Measurements from ENCODE around the gene IFFO2.

IFFO2 gene

GRCh38 chr1:18962121-18962721, 5.7 kb upstream of the IFFO2 start:
- TF ChIP-seq REST (IDR thresholded peaks at IDR 0.05; ENCODE audit: insufficient read depth in 1 of 2, low read depth in 2 of 2, low read length in 2 of 2) (no peak), FOXP2 (optimal IDR thresholded peaks at IDR 0.05; ENCODE audit: borderline replicate concordance, extremely low read depth, extremely low read length, insufficient read depth) (no peak), POLR2AphosphoS5 (IDR thresholded peaks at IDR 0.05; ENCODE audit: low read depth, low read length) (no peak), SIN3A (IDR thresholded peaks at IDR 0.05; ENCODE audit: borderline replicate concordance, insufficient read depth, low read length) (no peak), TAF1 (IDR thresholded peaks at IDR 0.05; ENCODE audit: borderline replicate concordance, insufficient read depth, low read length) (no peak)

- TF ChIP-seq POLR2AphosphoS5 (IDR thresholded peaks at IDR 0.05; ENCODE audit: low read depth, low read length) (no peak), SIN3A (IDR thresholded peaks at IDR 0.05; ENCODE audit: borderline replicate concordance, insufficient read depth, low read length) (no peak), REST (IDR thresholded peaks at IDR 0.05; ENCODE audit: insufficient read depth in 1 of 2, low read depth in 2 of 2, low read length in 2 of 2) (no peak), TAF1 (IDR thresholded peaks at IDR 0.05; ENCODE audit: borderline replicate concordance, insufficient read depth, low read length) (no peak), FOXP2 (optimal IDR thresholded peaks at IDR 0.05; ENCODE audit: borderline replicate concordance, extremely low read depth, extremely low read length, insufficient read depth) (no peak)
Observed at GRCh38 chr1:18960821-18961220, 4.3 kb upstream of the IFFO2 start.

- no peak for TF ChIP-seq SIN3A (IDR thresholded peaks at IDR 0.05; ENCODE audit: borderline replicate concordance, insufficient read depth, low read length)
- TF ChIP-seq TAF1 (IDR thresholded peaks at IDR 0.05; ENCODE audit: borderline replicate concordance, insufficient read depth, low read length): no peak
- TF ChIP-seq POLR2AphosphoS5 (IDR thresholded peaks at IDR 0.05; ENCODE audit: low read depth, low read length): no peak
- TF ChIP-seq FOXP2 (optimal IDR thresholded peaks at IDR 0.05; ENCODE audit: borderline replicate concordance, extremely low read depth, extremely low read length, insufficient read depth): no peak
- TF ChIP-seq REST (IDR thresholded peaks at IDR 0.05; ENCODE audit: insufficient read depth in 1 of 2, low read depth in 2 of 2, low read length in 2 of 2): no peak
Observed at GRCh38 chr1:18960409-18960808, 3.9 kb upstream of the IFFO2 start.

- TF ChIP-seq TAF1 (IDR thresholded peaks at IDR 0.05; ENCODE audit: borderline replicate concordance, insufficient read depth, low read length) (no peak), POLR2AphosphoS5 (IDR thresholded peaks at IDR 0.05; ENCODE audit: low read depth, low read length) (no peak), FOXP2 (optimal IDR thresholded peaks at IDR 0.05; ENCODE audit: borderline replicate concordance, extremely low read depth, extremely low read length, insufficient read depth) (no peak), SIN3A (IDR thresholded peaks at IDR 0.05; ENCODE audit: borderline replicate concordance, insufficient read depth, low read length) (no peak), REST (IDR thresholded peaks at IDR 0.05; ENCODE audit: insufficient read depth in 1 of 2, low read depth in 2 of 2, low read length in 2 of 2) (no peak)
Observed at GRCh38 chr1:18959591-18959990, 3.1 kb upstream of the IFFO2 start.
